ENCODE data around the gene SLC38A1. TPM values are rescaled to one million over a fixed set of nuclear protein-coding genes. Genes with fewer than 3 reads are reported as not detected.

SLC38A1 gene
- total RNA-seq, 4 donors from 2014 or later, result 14.8 to 48.5 (median 28.4) TPM

DNA sequence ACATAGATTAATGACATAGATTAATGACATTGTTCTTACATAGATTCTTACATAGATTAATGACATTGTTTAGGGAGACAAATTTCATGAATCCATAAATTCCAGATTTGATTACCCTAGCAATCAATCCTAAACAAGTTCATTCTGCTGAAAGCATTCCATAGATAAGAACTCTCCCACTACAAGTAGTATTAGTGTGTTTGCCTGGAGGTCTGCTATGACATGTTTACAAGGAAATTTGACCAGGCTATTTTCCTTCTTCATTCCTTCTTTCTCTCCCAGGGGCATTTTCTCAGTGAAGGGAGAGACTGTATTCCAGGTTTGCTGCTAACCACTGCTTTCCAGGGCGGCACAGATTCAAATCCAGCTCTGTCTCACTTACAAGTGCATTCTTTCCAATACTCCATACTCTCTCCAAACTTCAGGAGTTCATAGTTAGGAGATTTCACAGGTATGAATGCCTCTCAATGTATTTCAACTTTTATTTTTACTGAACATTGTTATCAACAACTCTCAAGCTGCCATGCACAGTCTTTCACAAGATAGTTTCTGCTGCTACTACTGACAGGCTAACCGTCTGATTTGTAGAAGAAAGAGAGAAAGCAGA, 134.5 kb downstream of the SLC38A1 start:
- ATAC-seq (ENCODE audit: low FRiP score), result no peak
- no peak for DNase-seq (ENCODE audit: low spot score)
- TF ChIP-seq, protein P1, sequence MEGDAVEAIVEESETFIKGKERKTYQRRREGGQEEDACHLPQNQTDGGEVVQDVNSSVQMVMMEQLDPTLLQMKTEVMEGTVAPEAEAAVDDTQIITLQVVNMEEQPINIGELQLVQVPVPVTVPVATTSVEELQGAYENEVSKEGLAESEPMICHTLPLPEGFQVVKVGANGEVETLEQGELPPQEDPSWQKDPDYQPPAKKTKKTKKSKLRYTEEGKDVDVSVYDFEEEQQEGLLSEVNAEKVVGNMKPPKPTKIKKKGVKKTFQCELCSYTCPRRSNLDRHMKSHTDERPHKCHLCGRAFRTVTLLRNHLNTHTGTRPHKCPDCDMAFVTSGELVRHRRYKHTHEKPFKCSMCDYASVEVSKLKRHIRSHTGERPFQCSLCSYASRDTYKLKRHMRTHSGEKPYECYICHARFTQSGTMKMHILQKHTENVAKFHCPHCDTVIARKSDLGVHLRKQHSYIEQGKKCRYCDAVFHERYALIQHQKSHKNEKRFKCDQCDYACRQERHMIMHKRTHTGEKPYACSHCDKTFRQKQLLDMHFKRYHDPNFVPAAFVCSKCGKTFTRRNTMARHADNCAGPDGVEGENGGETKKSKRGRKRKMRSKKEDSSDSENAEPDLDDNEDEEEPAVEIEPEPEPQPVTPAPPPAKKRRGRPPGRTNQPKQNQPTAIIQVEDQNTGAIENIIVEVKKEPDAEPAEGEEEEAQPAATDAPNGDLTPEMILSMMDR (IDR thresholded peaks at IDR 0.05), result no peak

- no peak for ATAC-seq (ENCODE audit: low FRiP score)
- TF ChIP-seq, protein P1 (IDR thresholded peaks at IDR 0.05), result no peak
These were observed 135.1 kb downstream of the SLC38A1 start for GRCh38 chr12:46133751-46134150.

More at GRCh38 chr12:46133751-46134150, 135.1 kb downstream of the SLC38A1 start:
- no peak for DNase-seq (ENCODE audit: low spot score)

Other genes with a start within 250 kb of the SLC38A1 start
- 100 to 1,000 TPM; 379 to 669 (median 479) TPM for gene SLC38A2, start 103.7 kb upstream of the SLC38A1 start, total RNA-seq